HG03575 (cell line): ENCODE measurements around the gene SNAPC4.

Source experiments
- ATAC-seq: cut with Tn5 transposase; IDR thresholded peaks from one replicate; pipeline ENCODE4 v1.9.1; 2021; ENCODE audit not compliant: unreplicated experiment, insufficient number of reproducible peaks, low FRiP score; ENCODE audit errors: extremely low read depth

SNAPC4 gene, protein sequence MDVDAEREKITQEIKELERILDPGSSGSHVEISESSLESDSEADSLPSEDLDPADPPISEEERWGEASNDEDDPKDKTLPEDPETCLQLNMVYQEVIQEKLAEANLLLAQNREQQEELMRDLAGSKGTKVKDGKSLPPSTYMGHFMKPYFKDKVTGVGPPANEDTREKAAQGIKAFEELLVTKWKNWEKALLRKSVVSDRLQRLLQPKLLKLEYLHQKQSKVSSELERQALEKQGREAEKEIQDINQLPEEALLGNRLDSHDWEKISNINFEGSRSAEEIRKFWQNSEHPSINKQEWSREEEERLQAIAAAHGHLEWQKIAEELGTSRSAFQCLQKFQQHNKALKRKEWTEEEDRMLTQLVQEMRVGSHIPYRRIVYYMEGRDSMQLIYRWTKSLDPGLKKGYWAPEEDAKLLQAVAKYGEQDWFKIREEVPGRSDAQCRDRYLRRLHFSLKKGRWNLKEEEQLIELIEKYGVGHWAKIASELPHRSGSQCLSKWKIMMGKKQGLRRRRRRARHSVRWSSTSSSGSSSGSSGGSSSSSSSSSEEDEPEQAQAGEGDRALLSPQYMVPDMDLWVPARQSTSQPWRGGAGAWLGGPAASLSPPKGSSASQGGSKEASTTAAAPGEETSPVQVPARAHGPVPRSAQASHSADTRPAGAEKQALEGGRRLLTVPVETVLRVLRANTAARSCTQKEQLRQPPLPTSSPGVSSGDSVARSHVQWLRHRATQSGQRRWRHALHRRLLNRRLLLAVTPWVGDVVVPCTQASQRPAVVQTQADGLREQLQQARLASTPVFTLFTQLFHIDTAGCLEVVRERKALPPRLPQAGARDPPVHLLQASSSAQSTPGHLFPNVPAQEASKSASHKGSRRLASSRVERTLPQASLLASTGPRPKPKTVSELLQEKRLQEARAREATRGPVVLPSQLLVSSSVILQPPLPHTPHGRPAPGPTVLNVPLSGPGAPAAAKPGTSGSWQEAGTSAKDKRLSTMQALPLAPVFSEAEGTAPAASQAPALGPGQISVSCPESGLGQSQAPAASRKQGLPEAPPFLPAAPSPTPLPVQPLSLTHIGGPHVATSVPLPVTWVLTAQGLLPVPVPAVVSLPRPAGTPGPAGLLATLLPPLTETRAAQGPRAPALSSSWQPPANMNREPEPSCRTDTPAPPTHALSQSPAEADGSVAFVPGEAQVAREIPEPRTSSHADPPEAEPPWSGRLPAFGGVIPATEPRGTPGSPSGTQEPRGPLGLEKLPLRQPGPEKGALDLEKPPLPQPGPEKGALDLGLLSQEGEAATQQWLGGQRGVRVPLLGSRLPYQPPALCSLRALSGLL (N-terminal part only)

DNA sequence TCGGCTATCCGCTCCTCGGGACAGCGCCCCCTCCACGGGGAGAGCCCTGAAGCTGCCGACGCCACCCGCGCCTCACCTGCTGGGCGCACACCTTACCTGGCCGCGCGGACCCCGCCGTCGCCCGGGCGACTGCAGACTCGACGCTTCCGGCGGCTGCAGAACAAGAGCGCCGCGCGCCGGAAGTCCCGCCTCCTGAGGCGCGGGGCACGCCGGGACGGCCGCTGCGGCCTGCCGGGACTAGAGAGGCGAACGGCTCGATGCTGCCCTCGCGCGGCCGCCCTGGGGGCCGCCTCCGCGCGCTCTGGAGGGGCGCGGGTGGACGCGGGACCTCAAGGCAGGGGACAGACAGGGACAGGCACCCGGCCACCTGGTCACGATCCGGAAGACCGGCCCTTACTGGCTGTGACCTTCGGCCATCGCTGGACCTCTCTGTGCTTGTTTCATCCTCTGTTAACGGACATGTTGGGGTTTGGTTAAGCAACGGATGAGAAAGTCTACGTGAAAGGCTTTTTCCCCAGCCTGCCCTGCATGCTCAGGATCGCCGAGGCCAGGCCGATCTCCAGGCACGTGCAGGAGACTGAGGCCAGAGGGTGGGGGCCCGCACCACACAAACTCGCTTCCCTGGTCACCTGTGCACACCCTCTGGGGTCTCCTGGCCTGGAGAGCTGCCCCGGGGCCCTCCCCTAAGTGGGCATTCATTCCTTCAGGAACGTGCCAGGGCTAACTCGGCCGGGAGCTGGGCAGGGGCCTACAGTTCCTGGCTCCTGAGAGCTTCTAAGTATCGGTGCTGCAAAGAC, at the start of gene SNAPC4:
Gene SNAPC4 (minus strand): TSS at position 133 of the 797 bp plus-strand sequence. CDS start 1,742 bp downstream, outside the sequence.
- ATAC-seq: no peak

DNA sequence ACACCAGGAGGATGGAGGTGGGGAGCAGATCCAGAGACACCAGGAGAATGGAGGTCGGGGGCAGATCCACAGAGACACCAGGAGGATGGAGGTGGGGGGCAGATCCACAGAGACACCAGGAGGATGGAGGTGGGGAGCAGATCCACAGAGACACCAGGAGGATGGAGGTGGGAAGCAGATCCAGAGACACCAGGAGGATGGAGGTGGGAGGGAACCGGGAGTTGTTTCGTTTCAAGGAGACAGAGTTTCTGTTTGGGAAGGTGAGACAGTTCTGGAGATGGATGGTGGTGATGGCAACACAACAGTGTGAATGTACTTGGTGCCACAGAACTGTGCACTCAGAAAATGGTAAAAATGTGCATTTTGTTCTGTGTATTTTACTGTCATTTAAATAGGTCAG, 48.7 kb upstream of the SNAPC4 start:
- ATAC-seq: no peak

DNA sequence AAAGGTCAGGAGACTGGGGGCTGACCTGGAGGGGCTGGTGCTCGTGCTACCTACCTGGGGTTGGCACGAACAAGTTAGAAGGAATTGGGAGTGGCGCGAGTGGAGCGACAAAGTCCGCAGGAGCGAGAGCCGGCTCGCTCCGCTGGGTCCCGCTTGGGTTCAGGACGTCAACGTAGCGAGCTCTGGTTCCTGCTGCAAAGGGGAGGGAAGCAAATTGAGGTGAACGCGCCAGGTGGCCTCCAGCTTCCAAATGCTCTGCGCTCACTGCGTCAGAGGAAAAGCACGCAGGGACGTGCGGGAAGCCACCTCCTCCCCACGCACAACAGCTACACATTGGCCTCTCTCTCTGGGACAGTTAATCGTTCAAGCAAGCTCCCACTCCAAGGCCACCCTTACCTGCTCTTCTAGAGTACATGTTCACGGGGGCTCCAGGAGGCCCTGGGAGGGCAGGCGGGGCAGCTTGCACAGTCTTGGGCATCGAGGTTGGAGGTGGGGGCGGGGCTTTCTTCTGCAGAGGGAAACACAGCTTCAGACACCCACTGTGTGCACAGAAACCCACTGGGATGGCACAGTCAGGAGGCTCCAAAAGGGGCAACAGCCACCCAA, 47.3 kb upstream of the SNAPC4 start:
- ATAC-seq: no peak

DNA sequence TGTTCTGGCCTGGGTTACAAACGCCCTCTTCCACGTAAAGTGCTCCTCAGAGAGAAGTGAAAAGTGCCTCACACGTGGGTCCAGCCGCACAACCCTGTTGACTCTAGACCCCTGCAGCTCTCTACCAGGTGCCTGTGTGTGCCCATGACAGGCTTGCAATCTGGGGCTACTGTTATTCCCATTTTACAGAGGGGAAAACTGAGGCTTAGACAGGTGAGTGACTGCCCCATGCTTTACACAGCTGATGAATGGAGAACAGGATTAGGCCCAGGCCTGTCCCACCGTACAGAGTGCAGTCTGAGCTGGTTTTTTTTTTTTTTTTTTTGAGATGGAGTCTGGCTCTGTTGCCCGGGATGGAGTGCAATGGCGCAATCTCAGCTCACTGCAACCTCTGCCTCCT, 45.8 kb upstream of the SNAPC4 start:
- ATAC-seq: no peak

DNA sequence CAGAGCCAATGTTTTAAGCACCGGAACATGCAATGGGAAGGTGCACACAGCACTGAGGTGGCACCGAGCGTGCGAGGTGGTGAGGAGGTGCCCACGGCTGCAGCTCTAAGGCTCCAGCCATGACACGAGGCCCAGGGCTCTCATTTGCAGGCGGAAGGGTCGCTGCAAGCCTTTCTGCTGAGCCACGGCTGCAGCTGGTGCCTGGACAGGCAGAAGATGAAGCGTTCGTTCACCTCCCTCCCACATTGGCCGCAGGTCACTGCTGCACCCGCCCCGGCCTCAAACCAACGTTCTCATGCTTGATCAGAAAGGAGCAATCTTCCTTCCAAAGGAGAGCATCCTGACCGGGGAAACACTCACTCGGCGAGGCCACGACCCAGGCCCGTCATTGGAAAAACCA, 44.1 kb upstream of the SNAPC4 start:
- no peak for ATAC-seq

DNA sequence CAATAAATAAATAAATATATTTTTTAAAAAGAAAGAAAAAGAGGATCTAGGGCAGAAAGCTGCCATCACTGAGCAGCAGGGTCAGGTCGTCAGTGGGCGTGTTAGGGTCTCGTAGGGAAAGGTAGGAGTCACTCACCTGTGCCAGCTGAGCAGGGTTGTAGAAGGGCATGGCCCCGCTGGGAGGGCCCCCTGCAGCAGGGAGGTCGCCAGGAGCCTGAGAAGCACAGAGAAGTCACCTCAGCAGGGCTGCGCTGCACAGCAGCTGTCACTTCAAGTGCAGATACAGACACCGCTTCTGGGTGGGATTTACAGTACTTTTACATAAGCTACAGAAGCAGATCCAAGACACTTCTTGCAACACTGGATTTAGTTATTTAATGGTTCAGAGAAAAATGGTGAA, 43.7 kb upstream of the SNAPC4 start:
- ATAC-seq: no peak

DNA sequence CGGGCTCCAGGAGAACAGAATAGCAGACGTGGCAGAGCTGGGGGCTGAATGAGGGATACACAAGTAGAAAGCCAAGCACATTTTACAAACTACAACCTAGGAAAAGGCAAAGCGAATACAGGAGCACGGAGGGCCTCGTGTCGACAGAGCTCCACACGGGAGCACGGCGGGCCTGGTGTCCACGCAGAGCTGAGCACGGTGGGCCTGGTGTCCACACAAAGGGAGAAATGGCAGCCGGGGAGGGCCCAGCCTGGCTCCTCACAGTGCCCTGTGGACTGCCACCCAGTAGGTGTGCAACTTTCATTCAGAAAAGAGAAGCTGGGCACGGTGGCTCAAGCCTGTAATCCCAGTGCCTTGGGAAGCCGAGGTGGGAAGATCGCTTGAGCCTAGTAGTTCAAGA, 43.1 kb upstream of the SNAPC4 start:
- no peak for ATAC-seq

DNA sequence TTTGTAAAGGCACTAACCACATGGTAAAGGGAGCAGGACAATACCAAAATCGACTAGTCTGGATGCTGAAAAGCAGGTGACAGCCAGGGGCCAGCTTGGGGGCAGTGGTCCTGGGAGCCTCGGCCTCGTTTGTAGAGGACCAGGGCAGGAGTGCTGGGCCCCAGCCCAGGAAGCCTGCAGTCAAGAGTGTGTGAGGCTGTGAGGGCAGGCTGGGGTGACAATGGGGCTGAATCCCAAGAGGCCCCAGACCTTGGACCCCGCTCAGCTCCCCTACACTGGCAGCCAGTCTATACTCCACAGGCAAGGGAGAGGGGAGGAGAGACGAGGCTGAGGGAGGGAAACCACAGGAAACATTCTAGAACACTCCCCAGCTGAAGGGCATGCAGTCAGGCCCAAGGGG, 42.3 kb upstream of the SNAPC4 start:
- no peak for ATAC-seq

DNA sequence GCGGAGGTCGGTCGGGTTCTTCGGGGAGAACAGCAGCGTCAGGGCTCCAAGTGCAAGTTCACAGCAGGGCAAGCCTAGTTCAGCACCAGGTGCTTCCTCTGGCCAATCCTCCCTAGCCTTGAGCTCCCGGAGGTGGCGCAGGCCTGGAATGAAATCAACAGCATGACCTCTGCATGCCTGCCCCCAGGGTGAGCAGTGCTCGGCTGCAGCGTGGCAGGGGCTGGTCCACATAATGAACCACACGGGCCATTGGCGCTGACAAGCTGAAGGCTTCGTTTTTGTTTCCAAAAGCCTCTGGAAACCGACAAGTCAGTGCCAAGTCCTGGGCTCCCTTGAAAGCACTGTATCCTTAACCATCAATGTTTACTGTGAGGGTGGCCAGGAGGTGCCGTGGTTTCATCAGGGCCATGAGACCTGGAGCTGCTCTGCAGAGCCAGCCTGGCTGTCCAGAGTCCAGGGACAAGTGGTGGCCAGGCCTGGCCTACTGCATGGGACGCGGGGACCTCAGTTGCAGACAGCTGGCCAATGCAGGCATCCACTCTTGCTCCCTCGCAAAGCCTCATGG, 41.8 kb upstream of the SNAPC4 start:
- ATAC-seq: no peak

DNA sequence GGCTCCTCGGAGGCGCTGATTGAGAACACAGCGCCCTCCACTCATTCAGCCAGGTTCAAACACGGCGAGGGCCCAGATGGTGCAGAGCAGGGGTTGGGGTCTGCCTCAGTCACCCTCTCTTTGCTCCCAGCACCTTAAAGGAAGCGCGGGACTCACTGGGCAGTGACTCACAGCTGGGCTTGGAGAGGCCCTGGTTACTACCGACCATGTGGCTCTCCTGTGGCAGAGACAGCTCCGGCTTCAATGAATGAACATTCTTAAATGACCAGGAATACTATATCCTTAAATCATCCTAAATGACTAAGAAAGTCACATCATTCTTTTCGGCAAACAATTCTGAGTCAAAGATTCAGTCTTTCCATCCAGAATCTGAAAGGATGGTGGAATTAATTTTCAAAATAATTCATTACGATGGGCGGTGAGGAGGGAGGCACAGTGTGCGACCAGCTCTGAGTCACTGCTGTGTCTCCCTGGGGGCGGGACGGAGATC, 41.3 kb upstream of the SNAPC4 start:
- ATAC-seq: no peak

DNA sequence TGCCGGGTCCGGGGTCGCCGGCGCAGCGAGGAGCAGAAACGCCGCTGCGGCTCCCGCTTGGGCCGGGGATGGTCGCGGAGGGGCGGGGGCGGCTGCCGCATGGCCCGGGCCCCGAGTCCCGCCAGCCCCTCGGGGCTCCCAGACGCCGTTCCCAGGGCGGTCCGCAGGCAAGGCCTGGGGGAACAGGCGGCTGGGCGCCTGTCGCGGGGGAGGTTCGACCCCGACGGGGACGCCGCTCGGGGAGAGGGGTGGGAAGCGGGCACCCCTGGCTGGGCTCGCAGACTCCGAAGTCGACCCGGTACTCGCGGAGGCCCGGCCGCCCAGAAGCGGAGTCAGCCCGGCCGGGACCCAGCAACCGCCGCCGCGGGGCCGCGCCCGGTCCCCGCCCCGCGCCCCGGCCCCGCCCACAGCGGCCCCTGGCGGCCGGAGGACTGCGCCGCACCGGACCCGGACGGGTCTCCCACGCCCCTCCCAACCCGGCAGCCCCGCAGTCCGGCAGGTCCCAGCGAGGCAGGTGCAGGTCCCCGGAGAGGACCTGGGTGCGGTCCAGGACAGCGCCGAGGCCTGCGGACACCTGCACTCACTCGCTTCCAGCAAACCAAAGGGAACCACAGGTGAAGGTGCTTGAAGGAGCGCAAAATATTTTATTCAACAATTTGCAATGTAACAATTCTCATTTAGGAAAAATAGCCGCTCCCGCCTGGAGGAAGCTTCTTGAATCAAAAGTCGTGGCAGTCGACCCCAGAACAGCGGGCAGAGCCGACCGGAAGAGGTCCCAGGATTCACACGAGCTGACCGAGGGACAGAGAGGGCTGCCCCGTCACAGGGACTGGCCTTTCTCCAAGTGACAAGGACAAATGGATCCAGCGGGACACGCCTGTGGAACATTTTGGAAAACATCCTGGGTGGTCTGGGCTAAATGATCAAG, 39.8 kb upstream of the SNAPC4 start, which contains the start of gene INPP5E:
Gene INPP5E (minus strand): TSS at position 365 of the 928 bp plus-strand sequence. CDS start 426 bp downstream, outside the sequence.
- no peak for ATAC-seq

DNA sequence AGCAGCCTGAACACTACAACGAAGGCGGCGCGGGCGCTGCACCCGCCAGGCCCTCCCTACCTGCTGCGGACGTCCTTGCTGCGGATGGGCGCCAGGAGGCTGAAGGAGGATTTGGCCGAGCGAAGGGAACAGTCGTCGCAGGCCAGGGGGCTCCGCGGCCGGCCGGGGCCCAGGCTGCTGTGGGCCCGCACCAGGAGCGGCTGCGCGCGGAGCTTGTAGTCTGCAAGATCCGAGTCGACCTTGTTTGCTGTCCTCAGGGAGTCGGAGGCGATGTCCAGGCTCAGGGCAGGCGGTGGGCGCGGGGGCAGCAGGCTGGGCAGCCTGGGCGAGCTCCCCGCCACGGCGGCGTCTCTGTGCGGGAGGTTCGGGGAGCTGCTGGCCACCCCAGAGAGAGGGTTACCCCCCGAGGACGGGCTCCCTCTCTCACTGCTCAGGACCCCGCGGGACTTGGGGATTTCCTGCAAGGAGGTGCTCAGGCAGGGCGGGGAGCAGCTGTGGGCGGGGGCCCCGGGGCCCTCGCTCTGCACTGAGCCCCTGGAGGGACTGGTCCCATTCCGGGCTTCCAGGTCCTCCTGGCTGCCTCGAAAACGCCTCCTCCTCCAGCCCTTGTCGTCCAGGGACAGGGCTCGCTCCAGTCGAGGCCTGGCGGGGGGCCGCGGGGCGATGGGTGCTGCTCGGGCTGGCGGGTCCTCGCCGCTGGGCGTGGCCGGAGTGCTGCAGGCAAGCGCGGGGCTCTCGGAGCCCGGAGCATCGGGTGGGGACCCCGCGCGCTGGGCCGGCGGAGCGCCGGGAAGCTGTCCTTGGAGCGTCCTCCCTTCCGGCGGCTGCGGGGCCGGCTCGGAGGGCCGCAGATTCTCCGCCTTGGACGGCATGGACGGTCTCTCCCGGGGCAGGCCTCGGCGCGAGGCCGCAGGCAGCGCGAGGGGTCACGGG, 38.8 kb upstream of the SNAPC4 start:
- no peak for ATAC-seq

DNA sequence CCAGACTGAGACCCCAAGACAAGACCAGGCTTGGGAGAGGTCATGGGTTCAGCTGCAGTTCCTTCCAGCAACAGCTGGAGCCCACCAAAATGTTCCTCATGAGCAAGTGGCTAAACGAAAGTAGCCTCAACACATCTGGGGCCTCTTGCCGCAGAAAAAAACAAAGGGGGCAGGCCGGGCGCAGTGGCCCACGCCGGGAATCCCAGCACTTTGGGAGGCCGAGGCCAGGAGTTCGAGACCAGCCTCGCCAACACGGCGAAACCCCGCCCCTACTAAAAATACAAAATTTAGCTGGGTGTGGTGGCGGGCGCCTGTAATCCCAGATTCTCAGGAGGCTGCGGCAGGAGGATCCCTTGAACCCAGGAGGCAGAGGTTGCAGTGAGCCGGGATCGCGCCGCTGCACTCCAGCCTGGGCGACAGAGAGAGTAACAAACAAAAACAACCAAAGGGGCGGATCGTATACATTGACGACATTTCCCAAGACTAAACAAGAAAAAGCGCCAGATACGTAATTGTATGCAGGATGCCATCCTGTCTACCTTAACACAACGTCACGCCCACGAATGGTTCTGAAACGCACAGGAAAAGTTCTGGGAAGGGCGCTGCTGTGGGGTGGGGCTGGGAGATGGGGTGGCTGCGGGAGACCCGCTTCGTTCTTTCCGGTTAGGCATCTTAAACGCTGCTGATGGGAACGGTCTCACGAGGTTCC, 38.0 kb upstream of the SNAPC4 start:
- no peak for ATAC-seq

DNA sequence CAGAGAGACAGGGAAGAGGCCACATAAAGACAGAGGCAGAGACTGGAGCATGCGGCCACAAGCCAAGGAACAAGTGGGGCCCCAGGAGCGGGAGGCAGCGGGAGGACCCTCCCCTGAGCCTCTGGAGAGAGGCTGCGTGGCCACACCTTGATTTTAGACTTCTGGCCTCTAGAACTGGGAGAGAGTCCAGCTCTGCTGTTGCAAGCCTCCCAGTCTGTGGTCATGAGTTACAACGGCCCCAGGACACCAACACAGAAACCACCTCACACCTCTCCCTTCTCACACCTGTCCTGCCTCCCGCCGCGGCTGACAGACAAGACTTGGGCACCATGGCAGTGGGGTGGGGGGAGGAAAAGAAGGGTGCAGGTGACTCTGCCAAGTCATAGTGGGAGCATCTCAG, 37.5 kb upstream of the SNAPC4 start:
- no peak for ATAC-seq

DNA sequence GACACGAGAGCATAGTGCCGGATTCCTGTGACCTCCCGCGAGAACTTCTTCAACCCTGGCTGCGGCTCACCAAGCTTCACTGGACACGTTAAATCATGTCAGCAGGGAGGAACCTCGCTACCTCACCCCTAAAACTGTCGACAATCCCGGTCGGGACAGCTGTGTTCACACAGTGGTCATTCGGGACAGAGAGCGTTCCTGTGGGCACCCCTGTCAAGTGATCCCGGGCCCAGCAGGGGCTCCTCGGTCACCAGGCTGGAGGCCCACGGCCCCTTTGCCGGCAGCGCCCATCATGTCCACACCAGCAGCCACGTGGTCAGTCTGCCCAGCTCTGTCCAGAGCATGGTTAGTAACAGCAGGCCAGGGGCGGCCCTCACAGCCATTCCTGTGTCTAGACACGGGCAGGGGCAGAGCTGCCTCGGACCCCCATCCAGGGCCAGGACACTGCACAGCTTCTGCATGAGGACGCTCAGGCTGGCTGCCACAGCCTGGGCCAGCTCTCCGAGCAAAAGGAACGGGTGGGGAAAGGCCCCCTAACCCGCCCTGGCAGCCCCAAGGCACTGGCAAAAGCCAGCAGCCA, 36.2 kb upstream of the SNAPC4 start:
- no peak for ATAC-seq
